HepG2 (cell line): ENCODE data around the gene PIM3. TPM values are rescaled to one million over a fixed set of nuclear protein-coding genes. Genes with fewer than 3 reads are reported as not detected.

Experiments
- JUN ChIP-seq: sonication (generic); formaldehyde crosslinking; IDR thresholded peaks from 2 replicates; pipeline ENCODE4 v1.4.0; 2020; ENCODE audit warnings: mild to moderate bottlenecking, missing genetic modification reagents
- JUNB ChIP-seq: sonication (generic); formaldehyde crosslinking; IDR thresholded peaks from 2 replicates; pipeline ENCODE4 v1.8.0; 2022; ENCODE audit warnings: missing genetic modification reagents, mild to moderate bottlenecking, borderline replicate concordance
- KIAA2018 ChIP-seq: sonication (generic); formaldehyde crosslinking; IDR thresholded peaks from 2 replicates; pipeline ENCODE4 v1.5.0; 2020; ENCODE audit warnings: mild to moderate bottlenecking, missing genetic modification reagents, borderline replicate concordance
- NCOA1 ChIP-seq: sonication (generic); formaldehyde crosslinking; IDR thresholded peaks from 2 replicates; pipeline ENCODE4 v1.9.0; 2021; ENCODE audit warnings: missing genetic modification reagents
- SAP130 ChIP-seq: IDR thresholded peaks from 2 replicates; pipeline ENCODE4 v1.6.1; 2016; ENCODE audit warnings: low read depth
- SRF ChIP-seq: IDR thresholded peaks from 2 replicates; pipeline ENCODE4 v1.6.1; 2011; ENCODE audit warnings: mild to moderate bottlenecking, low read depth, low read length, moderate library complexity
- SRY ChIP-seq: sonication (generic); formaldehyde crosslinking; IDR thresholded peaks from 2 replicates; pipeline ENCODE4 v1.8.0; 2022; ENCODE audit warnings: mild to moderate bottlenecking, missing genetic modification reagents
- YEATS4 ChIP-seq: sonication (generic); formaldehyde crosslinking; IDR thresholded peaks from 2 replicates; pipeline ENCODE4 v1.4.0; 2020; ENCODE audit warnings: missing genetic modification reagents, borderline replicate concordance
- ZBTB33 ChIP-seq: sonication (generic); formaldehyde crosslinking; IDR thresholded peaks from 2 replicates; pipeline ENCODE4 v1.4.0; 2020; ENCODE audit warnings: missing genetic modification reagents
- ZBTB34 ChIP-seq: sonication (generic); formaldehyde crosslinking; IDR thresholded peaks from 2 replicates; pipeline ENCODE4 v1.8.0; 2022; ENCODE audit warnings: mild to moderate bottlenecking, missing genetic modification reagents
- ZNF24 ChIP-seq: fragments of 450-650 bp; IDR thresholded peaks from 2 replicates; pipeline ENCODE4 v1.6.1; 2017; ENCODE audit warnings: antibody characterized with exemption, mild to moderate bottlenecking
- ZNF546 ChIP-seq: sonication (generic); formaldehyde crosslinking; conservative IDR thresholded peaks from 2 replicates; pipeline ENCODE4 v1.8.1; 2023; ENCODE audit warnings: mild to moderate bottlenecking, missing genetic modification reagents
- ZNF567 ChIP-seq: sonication (generic); formaldehyde crosslinking; IDR thresholded peaks from 2 replicates; pipeline ENCODE4 v1.8.1; 2023; ENCODE audit warnings: mild to moderate bottlenecking, missing genetic modification reagents, borderline replicate concordance
- ZNF674 ChIP-seq: sonication (generic); formaldehyde crosslinking; IDR thresholded peaks from 2 replicates; pipeline ENCODE4 v1.5.0; 2020; ENCODE audit warnings: low read depth, mild to moderate bottlenecking, missing genetic modification reagents
- ZNF709 ChIP-seq: sonication (generic); formaldehyde crosslinking; IDR thresholded peaks from 2 replicates; pipeline ENCODE4 v1.5.0; 2020; ENCODE audit warnings: mild to moderate bottlenecking, missing genetic modification reagents
- ZNF841 ChIP-seq: sonication (generic); formaldehyde crosslinking; IDR thresholded peaks from 2 replicates; pipeline ENCODE4 v1.8.1; 2023; ENCODE audit warnings: missing genetic modification reagents, borderline replicate concordance
- polyA plus RNA-seq, 8 experiments: library from polyadenylated mRNA; depleted of rRNA in 3 of 8; stranded (reverse) in 7 of 8; unstranded in 1 of 8; fragments of >200 nt; fragmentation: Illumina TruSeq in 4 of 8; extraction: Trizol in 4 of 8; gene quantifications; 2 replicates each; pipeline versions ENCODE4 v1.2.1 to v1.2.3, GENCODE V29; 2011 to 2016; ENCODE audit warnings: low read depth in 4 of 8, missing spikeins in 1 of 8, mixed read lengths in 1 of 8; ENCODE audit not compliant: insufficient read depth in 1 of 8
- total RNA-seq, 5 experiments: library from RNA; depleted of rRNA; stranded (reverse); fragments of >200 nt; fragmentation: Illumina TruSeq; extraction: Trizol; gene quantifications; 2 replicates each; pipeline ENCODE4 v1.2.3, GENCODE V29; 2016; ENCODE audit warnings: low read depth in 1 of 5
- TF ChIP-seq, protein P1 (sequence below): sonication (generic); formaldehyde crosslinking; IDR thresholded peaks from 2 replicates; pipeline ENCODE4 v1.5.1; 2020; ENCODE audit warnings: missing genetic modification reagents, mild to moderate bottlenecking, borderline replicate concordance

The PIM3 gene
- total and polyA plus RNA-seq, 2 of the 13 experiments (the other 11 are each of a cell fraction or from before 2014, with no cell fraction given) = 21.6 to 31.2 TPM

DNA sequence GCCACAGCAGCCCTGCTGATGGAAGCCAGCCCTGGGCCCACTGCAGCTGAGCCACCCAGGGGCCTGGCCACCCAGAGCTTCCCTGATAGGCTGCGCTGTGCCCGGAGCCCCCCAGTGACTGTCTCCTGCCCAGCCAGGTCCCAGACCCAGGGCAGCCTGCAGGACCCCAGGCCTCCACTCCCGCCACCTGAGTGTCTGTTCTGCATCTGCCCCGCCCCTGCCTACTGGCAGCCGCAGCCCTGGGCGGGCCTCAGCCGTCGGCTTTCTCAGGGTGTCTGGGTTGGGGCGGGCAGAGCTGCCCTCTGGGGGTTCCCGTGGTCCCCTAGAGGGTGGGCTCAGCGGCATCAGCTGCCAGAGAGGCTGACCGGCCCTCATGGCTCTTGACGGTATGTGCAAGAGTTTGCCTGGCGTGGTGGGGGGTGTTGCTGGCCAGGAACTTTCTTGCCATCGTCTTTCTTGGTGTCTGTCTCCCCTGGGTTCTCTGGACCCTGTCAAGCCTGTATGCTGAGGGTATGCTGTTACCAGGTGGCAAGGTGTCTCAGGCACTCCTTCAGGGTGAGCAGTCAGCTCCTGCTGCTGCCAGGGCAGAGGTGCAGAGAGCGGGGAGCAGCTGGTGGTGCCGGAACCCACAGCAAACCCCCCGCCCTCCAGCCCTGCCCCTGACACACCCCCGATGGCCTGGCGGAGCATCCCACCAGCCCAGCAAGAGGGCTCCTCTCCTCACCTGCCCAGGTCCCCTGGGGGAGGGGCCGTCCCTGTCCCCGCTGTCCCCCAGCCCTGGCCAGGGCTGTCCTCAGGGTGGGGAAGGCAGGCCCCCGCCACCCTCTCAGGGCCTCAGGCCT lies 12.2 kb upstream of the PIM3 start (continued):
- TF ChIP-seq KIAA2018 (CRISPR knock-in tag) = no peak
- TF ChIP-seq, protein P1, sequence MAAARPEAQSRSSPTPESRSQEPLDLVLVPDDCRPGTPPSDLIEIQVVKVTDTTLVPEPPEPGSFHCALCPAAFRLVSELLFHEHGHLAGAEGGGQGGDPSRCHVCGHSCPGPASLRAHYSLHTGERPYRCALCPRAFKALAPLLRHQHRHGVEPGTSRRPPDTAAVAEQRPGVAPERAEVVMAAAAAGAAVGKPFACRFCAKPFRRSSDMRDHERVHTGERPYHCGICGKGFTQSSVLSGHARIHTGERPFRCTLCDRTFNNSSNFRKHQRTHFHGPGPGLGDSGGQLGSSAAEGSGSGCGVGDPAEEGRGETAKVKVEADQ (CRISPR knock-in tag) = no peak
- TF ChIP-seq ZBTB33 (CRISPR knock-in tag) = no peak
- no peak for TF ChIP-seq SRF
- no peak for TF ChIP-seq ZNF674 (CRISPR knock-in tag)
- TF ChIP-seq ZNF546 (CRISPR knock-in tag) = no peak
- no peak for TF ChIP-seq JUNB (CRISPR knock-in tag)
- 0 out of 2 replicates have a peak, but pooled peaks have one; percentile 3 for TF ChIP-seq SRY
- TF ChIP-seq ZNF841 (CRISPR knock-in tag) = no peak
- no peak for TF ChIP-seq YEATS4
- peak; percentile 50 for TF ChIP-seq SAP130 (CRISPR knock-in tag)
- peak; percentile 49; the same call in 1 of the 2 replicates for TF ChIP-seq ZNF567 (CRISPR knock-in tag)
- no peak for TF ChIP-seq JUN
- TF ChIP-seq ZNF24 = no peak
- TF ChIP-seq ZBTB34 (CRISPR knock-in tag) = no peak
- TF ChIP-seq NCOA1 (CRISPR knock-in tag) = no peak
- TF ChIP-seq ZNF709 = no peak
